ENCODE data around the gene JCHAIN. TPM values are rescaled to one million over a fixed set of nuclear protein-coding genes. Genes with fewer than 3 reads are reported as not detected.

The JCHAIN gene
- total and polyA plus RNA-seq, 2 of the 13 experiments (the other 11 are each of a cell fraction or from before 2014, with no cell fraction given) = not detected

GRCh38 chr4:70667740-70668535 lies 1.6 kb upstream of the JCHAIN start:
- Histone ChIP-seq H3K79me2 (ENCODE audit: insufficient read depth, low read length) (no peaks in the 10 kb centered on the region), H3K9me3 (ENCODE audit: low read length) (no peaks in the 10 kb centered on the region), H3K4me3 (replicated peaks in 1 of 3; ENCODE audit: insufficient read depth in 1 of 3, low read depth in 2 of 3, low read length in 3 of 3) (no peak overlapping the region), H4K20me1 (ENCODE audit: insufficient read depth, low read length) (no peaks in the 10 kb centered on the region), H2AFZ (ENCODE audit: low read length) (no peak overlapping the region), H3K27me3 (ENCODE audit: control insufficient read depth in 1 of 2, insufficient read depth in 2 of 2, low read length in 2 of 2) (no peaks in the 10 kb centered on the region), H3K27ac (ENCODE audit: extremely low read length, insufficient read depth, low read length) (no peak overlapping the region), H3K9ac (ENCODE audit: insufficient read depth, low read depth, low read length) (no peak overlapping the region), H3K4me1 (ENCODE audit: insufficient read depth, low read length) (no peaks in the 10 kb centered on the region), H3K36me3 (replicated peaks in 1 of 2; ENCODE audit: control insufficient read depth in 1 of 2, insufficient read depth in 2 of 2, low read length in 2 of 2) (no peaks in the 10 kb centered on the region), H3K4me2 (ENCODE audit: low read depth, low read length) (no peak overlapping the region)
- FAIRE-seq (no peak), ATAC-seq (no peak), DNase-seq (ENCODE audit: low spot score) (no peak)
- BruUV-seq (replicated peaks) = no TSS peak
- TF ChIP-seq, protein P1, sequence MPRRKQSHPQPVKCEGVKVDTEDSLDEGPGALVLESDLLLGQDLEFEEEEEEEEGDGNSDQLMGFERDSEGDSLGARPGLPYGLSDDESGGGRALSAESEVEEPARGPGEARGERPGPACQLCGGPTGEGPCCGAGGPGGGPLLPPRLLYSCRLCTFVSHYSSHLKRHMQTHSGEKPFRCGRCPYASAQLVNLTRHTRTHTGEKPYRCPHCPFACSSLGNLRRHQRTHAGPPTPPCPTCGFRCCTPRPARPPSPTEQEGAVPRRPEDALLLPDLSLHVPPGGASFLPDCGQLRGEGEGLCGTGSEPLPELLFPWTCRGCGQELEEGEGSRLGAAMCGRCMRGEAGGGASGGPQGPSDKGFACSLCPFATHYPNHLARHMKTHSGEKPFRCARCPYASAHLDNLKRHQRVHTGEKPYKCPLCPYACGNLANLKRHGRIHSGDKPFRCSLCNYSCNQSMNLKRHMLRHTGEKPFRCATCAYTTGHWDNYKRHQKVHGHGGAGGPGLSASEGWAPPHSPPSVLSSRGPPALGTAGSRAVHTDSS (CRISPR knock-in tag; conservative IDR thresholded peaks at IDR 0.05) = no peak
- TF ChIP-seq KDM5A (IDR thresholded peaks at IDR 0.05; ENCODE audit: borderline replicate concordance, low read length) (no peak), POGZ (CRISPR knock-in tag; IDR thresholded peaks at IDR 0.05) (no peak), KLF6 (CRISPR knock-in tag; IDR thresholded peaks at IDR 0.05) (no peak), ZNF788 (CRISPR knock-in tag; IDR thresholded peaks at IDR 0.05; ENCODE audit: borderline replicate concordance) (no peak), IRF2 (CRISPR knock-in tag; IDR thresholded peaks at IDR 0.05) (no peak), ZC3H13 (CRISPR knock-in tag; IDR thresholded peaks at IDR 0.05) (no peak), NFRKB (IDR thresholded peaks at IDR 0.05) (no peak)
- TF ChIP-seq, protein P2, sequence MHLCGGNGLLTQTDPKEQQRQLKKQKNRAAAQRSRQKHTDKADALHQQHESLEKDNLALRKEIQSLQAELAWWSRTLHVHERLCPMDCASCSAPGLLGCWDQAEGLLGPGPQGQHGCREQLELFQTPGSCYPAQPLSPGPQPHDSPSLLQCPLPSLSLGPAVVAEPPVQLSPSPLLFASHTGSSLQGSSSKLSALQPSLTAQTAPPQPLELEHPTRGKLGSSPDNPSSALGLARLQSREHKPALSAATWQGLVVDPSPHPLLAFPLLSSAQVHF (CRISPR knock-in tag; IDR thresholded peaks at IDR 0.05) = no peak
- TF ChIP-seq, protein P3, sequence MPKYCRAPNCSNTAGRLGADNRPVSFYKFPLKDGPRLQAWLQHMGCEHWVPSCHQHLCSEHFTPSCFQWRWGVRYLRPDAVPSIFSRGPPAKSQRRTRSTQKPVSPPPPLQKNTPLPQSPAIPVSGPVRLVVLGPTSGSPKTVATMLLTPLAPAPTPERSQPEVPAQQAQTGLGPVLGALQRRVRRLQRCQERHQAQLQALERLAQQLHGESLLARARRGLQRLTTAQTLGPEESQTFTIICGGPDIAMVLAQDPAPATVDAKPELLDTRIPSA (CRISPR knock-in tag; IDR thresholded peaks at IDR 0.05; ENCODE audit: borderline replicate concordance) = no peak
- TF ChIP-seq, protein P4, sequence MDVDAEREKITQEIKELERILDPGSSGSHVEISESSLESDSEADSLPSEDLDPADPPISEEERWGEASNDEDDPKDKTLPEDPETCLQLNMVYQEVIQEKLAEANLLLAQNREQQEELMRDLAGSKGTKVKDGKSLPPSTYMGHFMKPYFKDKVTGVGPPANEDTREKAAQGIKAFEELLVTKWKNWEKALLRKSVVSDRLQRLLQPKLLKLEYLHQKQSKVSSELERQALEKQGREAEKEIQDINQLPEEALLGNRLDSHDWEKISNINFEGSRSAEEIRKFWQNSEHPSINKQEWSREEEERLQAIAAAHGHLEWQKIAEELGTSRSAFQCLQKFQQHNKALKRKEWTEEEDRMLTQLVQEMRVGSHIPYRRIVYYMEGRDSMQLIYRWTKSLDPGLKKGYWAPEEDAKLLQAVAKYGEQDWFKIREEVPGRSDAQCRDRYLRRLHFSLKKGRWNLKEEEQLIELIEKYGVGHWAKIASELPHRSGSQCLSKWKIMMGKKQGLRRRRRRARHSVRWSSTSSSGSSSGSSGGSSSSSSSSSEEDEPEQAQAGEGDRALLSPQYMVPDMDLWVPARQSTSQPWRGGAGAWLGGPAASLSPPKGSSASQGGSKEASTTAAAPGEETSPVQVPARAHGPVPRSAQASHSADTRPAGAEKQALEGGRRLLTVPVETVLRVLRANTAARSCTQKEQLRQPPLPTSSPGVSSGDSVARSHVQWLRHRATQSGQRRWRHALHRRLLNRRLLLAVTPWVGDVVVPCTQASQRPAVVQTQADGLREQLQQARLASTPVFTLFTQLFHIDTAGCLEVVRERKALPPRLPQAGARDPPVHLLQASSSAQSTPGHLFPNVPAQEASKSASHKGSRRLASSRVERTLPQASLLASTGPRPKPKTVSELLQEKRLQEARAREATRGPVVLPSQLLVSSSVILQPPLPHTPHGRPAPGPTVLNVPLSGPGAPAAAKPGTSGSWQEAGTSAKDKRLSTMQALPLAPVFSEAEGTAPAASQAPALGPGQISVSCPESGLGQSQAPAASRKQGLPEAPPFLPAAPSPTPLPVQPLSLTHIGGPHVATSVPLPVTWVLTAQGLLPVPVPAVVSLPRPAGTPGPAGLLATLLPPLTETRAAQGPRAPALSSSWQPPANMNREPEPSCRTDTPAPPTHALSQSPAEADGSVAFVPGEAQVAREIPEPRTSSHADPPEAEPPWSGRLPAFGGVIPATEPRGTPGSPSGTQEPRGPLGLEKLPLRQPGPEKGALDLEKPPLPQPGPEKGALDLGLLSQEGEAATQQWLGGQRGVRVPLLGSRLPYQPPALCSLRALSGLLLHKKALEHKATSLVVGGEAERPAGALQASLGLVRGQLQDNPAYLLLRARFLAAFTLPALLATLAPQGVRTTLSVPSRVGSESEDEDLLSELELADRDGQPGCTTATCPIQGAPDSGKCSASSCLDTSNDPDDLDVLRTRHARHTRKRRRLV (CRISPR knock-in tag; IDR thresholded peaks at IDR 0.05) = no peak
- TF ChIP-seq, protein P5, sequence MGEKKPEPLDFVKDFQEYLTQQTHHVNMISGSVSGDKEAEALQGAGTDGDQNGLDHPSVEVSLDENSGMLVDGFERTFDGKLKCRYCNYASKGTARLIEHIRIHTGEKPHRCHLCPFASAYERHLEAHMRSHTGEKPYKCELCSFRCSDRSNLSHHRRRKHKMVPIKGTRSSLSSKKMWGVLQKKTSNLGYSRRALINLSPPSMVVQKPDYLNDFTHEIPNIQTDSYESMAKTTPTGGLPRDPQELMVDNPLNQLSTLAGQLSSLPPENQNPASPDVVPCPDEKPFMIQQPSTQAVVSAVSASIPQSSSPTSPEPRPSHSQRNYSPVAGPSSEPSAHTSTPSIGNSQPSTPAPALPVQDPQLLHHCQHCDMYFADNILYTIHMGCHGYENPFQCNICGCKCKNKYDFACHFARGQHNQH (CRISPR knock-in tag; IDR thresholded peaks at IDR 0.05) = no peak
- CTCF ChIA-PET (ENCODE audit: low intra/inter-chr PET ratio, low total read pairs) = no interaction called here
- intact Hi-C loops (cut with micrococcal nuclease; ENCODE audit: unreplicated experiment) (no loop called here), in situ Hi-C loops (cut with HindIII; ENCODE audit: extremely low pct_ligation_motif_present, low pct_unique_long_range_greater_than_20kb) (loop anchor here (25.0 kb wide), 2 partner anchors 344 to 1044 kb away; no protein-coding TSS in a partner anchor)
- POLR2A ChIA-PET = no interaction called here
- WGBS (ENCODE audit: low lambda C conversion rate) = 20% methylated on average over 3 of the region's 3 CpGs
